ENCODE measurements around the gene FBXO2.

GRCh38 chr1:11690397-11691301 is 36.4 kb upstream of the FBXO2 start:
- TF ChIP-seq, protein P1, sequence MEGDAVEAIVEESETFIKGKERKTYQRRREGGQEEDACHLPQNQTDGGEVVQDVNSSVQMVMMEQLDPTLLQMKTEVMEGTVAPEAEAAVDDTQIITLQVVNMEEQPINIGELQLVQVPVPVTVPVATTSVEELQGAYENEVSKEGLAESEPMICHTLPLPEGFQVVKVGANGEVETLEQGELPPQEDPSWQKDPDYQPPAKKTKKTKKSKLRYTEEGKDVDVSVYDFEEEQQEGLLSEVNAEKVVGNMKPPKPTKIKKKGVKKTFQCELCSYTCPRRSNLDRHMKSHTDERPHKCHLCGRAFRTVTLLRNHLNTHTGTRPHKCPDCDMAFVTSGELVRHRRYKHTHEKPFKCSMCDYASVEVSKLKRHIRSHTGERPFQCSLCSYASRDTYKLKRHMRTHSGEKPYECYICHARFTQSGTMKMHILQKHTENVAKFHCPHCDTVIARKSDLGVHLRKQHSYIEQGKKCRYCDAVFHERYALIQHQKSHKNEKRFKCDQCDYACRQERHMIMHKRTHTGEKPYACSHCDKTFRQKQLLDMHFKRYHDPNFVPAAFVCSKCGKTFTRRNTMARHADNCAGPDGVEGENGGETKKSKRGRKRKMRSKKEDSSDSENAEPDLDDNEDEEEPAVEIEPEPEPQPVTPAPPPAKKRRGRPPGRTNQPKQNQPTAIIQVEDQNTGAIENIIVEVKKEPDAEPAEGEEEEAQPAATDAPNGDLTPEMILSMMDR (IDR thresholded peaks at IDR 0.05; ENCODE audit: insufficient read depth, low read depth, low read length): no peak
- peak; percentile 73 for TF ChIP-seq EZH2 (IDR thresholded peaks at IDR 0.05; ENCODE audit: insufficient read depth, low read length)

Measured in astrocyte (in vitro differentiated cells and primary cell).